HuH-7.5 (cell line): Measurements from ENCODE around the gene TNS2.
"Not testable (repeated sequence)": the region's sequence is repeated elsewhere in the genome, so short reads cannot be mapped to it uniquely, and the experiment has no call there.

ENCODE experiments used
- DNase-seq: peaks from one replicate; pipeline ENCODE4 v3.0.0; 2011; ENCODE audit warnings: low spot score

The TNS2 gene

GRCh38 chr12:53049571-53050318 is at the start of gene TNS2:
Gene TNS2, plus strand, starts transcription at chr12:53050065. Its CDS starts 121 bp downstream, at chr12:53050186.
- DNase-seq: peak; percentile 15

- no peak for DNase-seq
Measured at GRCh38 chr12:53004178-53004577, 45.7 kb upstream of the TNS2 start.

GRCh38 chr12:53004582-53004981 is 45.3 kb upstream of the TNS2 start:
- no peak for DNase-seq

- DNase-seq: no peak
Measured at GRCh38 chr12:53005215-53005985, 44.5 kb upstream of the TNS2 start.

- DNase-seq: peak; percentile 88
Measured at GRCh38 chr12:53005986-53006809, 43.7 kb upstream of the TNS2 start, which contains the start of gene EIF4B. Gene EIF4B, plus strand, starts transcription at chr12:53006456. Its CDS starts 28 bp downstream, at chr12:53006484.

GRCh38 chr12:53006810-53007309 is 43.0 kb upstream of the TNS2 start:
- peak; percentile 78 for DNase-seq

- DNase-seq: no peak
Measured at GRCh38 chr12:53007343-53007742, 42.5 kb upstream of the TNS2 start.

GRCh38 chr12:53008760-53009159 is 41.1 kb upstream of the TNS2 start:
- DNase-seq: not testable (repeated sequence)

GRCh38 chr12:53010955-53011354 is 38.9 kb upstream of the TNS2 start:
- no peak for DNase-seq

- no peak for DNase-seq
Measured at GRCh38 chr12:53011889-53012288, 38.0 kb upstream of the TNS2 start.

- no peak for DNase-seq
Measured at GRCh38 chr12:53012928-53013327, 36.9 kb upstream of the TNS2 start.

GRCh38 chr12:53014709-53015108 is 35.2 kb upstream of the TNS2 start:
- no peak for DNase-seq

- no peak for DNase-seq
Measured at GRCh38 chr12:53025250-53025649, 24.6 kb upstream of the TNS2 start.

- not testable (repeated sequence) for DNase-seq
Measured at GRCh38 chr12:53027014-53027413, 22.9 kb upstream of the TNS2 start.

GRCh38 chr12:53031616-53032015 is 18.2 kb upstream of the TNS2 start:
- no peak for DNase-seq

GRCh38 chr12:53033832-53034231 is 16.0 kb upstream of the TNS2 start:
- not testable (repeated sequence) for DNase-seq

GRCh38 chr12:53034459-53034858 is 15.4 kb upstream of the TNS2 start:
- DNase-seq: no peak

- DNase-seq: no peak
Measured at GRCh38 chr12:53036802-53037201, 13.1 kb upstream of the TNS2 start.

GRCh38 chr12:53039851-53040250 is 10.0 kb upstream of the TNS2 start:
- no peak for DNase-seq

- no peak for DNase-seq
Measured at GRCh38 chr12:53042607-53043454, 7.0 kb upstream of the TNS2 start.

GRCh38 chr12:53044052-53044581 is 5.7 kb upstream of the TNS2 start:
- no peak for DNase-seq
